HG03342 (cell line): ENCODE measurements around the gene MUC5AC.
"Not testable (repeated sequence)": the region's sequence is repeated elsewhere in the genome, so short reads cannot be mapped to it uniquely, and the experiment has no call there.

Experiments used
- ATAC-seq: cut with Tn5 transposase; IDR thresholded peaks from one replicate; pipeline ENCODE4 v1.9.1; 2021; ENCODE audit warnings: mild to moderate bottlenecking, moderate library complexity; ENCODE audit not compliant: unreplicated experiment

MUC5AC gene

GRCh38 chr11:1203505-1204271, 45.9 kb downstream of the MUC5AC start:
- ATAC-seq: no peak

- ATAC-seq: no peak
Observed at GRCh38 chr11:1204381-1205101, 46.8 kb downstream of the MUC5AC start.

DNA sequence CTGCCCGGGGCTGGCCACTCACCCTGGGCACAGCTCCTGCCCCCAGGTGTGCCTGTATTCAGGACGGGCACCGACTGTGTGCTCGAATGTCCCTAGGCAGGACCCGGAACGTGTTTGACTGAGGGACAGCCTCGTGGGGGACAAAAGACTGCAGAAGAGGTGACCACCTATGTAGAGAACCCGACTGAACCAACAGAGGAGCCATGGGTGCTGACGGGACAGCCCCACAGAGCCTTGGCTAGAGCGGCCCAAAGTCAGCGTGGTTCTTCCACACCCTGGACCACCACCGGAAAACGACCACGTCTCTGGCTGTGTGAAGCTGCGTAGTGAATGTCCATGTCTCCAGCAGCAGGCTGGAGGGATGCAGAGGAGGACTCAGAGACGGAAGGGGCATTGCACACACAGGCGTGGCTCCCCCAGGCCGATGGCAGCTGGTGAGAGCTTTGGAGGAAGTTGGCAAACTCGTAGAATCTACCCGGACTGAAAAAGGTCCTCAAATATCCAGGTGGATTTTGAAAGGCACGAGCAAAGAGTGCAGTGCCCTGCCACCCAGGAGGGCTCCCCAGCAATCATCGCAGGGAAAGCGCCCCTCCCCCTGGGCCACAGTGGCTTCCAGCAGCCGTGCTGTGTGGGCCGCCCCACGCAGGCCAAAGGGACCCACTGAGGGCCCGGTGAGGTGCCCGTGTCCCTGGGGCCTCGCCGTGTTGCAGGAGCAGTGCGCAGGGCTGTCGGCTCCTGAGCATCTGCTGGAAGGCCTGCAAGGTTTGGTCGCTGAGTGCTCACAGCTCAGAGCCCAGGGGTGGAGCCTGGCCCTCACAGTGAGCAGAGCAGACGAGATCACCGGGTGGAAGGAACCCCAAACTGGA, 47.6 kb downstream of the MUC5AC start:
- no peak for ATAC-seq

DNA sequence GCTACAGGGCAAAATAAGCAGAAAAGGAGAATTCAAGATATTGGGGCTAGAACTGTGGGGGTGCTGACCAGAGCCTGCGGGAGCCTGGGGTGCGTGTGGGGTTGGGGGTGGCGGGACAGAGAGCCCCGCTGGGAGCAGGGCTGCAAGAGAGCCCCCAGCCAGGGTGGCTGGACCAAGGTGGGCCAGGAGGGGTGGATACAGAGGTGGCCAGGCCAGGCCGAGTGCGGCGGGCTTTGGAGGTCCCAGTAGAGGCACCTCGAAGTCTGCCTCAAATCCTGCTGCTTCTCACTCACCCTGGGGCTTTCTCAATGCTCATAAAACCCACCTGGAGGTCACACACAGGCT, 48.2 kb downstream of the MUC5AC start:
- no peak for ATAC-seq

GRCh38 chr11:1206391-1207271, 48.9 kb downstream of the MUC5AC start:
- no peak for ATAC-seq

DNA sequence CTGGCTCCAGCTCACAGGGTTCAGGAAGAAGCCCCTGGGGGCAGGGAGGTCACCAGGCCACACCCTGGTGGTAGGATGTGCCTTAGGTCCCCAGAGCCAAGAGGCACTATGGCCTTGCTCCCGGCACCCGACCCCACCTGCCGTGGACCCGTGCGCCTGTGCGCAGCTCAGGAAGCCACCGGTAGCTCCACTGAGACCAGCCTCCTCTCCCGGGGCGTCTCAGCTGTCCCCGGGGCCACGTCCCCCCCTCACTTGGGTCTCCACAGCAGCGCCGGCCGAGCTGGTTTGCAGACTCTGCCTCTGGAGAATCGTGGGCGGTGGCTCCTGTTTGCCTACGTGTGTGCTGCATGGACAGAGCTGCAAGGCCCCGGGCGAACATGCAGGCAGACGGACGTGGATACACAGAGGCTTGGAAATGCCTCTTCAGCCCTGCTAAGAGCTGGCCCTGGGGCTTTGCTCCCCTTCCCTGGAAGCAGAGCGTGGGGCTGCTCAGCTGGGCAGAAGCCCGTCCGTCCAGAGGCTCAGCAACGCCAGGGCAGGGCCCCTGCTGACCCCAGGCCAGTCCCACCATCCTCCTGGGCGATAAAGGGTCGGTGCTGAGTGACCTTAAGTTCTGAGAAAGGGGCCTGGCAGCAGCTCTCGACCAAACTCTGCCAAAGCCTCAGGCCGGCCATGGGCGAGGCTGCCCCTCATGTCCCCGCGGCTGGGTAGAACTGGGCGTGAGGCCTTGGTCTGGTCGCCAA, 49.8 kb downstream of the MUC5AC start:
- no peak for ATAC-seq

GRCh38 chr11:1208144-1208393, 50.3 kb downstream of the MUC5AC start:
- ATAC-seq: no peak

GRCh38 chr11:1208394-1209261, 50.9 kb downstream of the MUC5AC start:
- no peak for ATAC-seq

DNA sequence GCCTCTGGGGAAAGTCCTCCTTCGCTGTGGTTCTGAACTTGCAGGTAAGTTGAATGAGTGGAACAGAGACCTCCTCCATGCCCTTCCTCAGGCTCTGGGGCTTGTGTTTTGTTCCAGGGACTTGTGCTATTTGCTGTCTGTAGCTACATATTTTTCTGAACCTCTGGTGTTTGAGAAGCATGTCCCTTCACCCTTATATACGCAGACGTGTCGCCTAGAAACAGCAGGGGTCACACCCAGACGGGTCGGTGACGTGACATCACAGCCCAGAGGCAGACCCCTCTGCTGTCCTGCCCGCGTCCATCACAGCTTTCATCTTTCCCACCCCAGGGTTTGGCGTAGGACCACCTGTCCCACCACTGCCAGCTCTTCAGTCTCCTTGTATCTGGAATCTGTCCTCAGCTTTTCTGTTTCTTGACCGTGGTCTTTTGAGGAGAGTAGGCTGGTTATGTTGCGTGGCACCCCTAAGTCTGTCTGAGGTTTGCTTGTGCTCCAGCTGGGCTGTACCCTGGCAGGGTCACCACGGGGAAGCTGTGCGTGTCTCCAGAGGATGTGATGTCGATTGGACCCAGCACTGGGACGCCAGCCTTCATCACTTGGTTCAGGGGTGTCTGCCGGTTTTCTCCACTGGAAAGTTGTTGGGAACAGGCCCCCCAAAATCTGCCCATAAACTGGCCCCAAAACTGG, 51.8 kb downstream of the MUC5AC start:
- no peak for ATAC-seq

- no peak for ATAC-seq
Observed at GRCh38 chr11:1211838-1212237, 54.1 kb downstream of the MUC5AC start.

- not testable (repeated sequence) for ATAC-seq
Observed at GRCh38 chr11:1215826-1216225, 58.1 kb downstream of the MUC5AC start.

- ATAC-seq: no peak
Observed at GRCh38 chr11:1217151-1217550, 59.4 kb downstream of the MUC5AC start.

- ATAC-seq: no peak
Observed at GRCh38 chr11:1218256-1218787, 60.6 kb downstream of the MUC5AC start.

- ATAC-seq: no peak
Observed at GRCh38 chr11:1218788-1219445, 61.2 kb downstream of the MUC5AC start.

- no peak for ATAC-seq
Observed at GRCh38 chr11:1219446-1219833, 61.7 kb downstream of the MUC5AC start.

- ATAC-seq: no peak
Observed at GRCh38 chr11:1219834-1220815, 62.4 kb downstream of the MUC5AC start.
